Left hindlimb (tissue), 1 donor: Measurements from ENCODE around the gene FAM89B.

Source experiments
- DNase-seq: peaks from one replicate; pipeline ENCODE4 v3.0.0-alpha.2; 2018

FAM89B gene

DNA sequence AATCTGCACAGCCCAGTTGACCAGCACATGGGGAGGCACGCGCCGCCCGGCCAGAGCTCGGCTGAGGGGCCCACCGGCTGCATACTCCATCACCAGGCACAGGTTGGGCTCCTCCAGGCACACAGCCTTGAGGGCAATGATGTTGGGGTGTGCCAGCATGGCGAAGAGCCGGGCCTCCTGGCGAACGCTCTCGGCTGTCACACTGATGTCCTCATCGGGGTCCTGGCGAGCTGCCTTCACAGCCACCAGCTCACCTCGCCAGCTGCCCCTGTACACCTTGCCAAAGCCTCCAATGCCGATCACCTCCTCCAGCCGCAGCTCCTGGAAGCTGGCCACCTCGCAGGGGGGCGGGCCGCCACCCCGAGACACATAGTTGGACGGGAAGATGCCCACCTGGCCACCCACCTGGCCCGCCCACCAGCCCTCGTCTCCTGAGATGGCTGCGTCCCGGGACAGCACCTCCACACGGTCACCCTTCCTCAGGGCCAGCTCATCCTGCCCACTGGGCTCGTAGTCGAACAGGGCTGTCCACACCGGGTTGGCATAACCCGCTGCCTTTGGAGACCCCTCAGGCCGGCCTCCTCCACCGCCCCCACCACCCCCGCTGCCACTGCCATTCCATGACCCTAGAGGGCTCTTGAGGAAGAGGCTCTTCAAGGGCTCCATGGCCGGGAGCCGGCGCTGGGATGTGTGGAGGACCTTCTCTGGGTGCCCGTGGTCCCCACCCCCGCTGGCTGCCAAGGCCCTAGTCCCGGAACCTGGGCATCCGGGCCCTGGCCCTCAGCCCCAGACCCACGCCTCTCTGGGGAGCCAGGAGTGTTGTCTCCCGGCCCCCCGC lies 41.0 kb downstream of the FAM89B start:
- no peak for DNase-seq

DNA sequence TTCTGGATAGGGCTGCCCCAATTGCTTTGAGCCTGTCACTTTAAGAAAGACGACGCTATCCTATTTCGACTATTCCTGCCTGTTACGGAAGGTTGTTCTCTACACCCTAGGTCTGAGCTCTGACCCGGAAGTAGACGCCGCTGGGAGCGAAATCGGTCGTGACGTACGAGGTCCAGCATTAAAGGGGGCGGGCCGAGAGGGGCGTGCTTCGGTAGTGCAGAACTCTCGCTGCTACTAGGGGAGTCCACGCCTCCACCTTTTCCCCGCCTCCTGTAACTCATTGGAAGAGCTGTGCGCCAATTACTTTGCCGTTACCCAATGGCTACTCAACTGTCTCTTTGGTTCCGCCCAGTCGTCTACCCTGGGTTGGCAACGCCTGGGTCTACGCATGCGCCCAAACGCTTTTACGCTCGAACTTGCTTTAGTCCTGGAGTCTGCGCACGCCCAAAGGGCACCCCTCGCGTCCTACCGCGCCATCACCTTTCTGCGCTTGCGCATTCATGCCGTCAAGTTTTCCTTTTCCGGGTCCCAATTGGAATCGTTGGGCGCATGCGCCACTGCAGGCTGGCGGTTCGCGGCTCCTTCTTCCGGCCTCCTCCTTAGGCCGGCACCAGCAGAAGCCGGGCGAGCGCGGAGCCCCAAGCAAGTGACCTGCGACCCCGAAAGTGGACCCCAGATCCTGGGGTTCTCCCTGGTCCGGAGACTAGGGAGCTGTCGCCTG lies 43.1 kb downstream of the FAM89B start, which contains the start of gene PCNX3:
Gene PCNX3 (plus strand): TSS at position 548 of the 721 bp plus-strand sequence. CDS start 536 bp downstream, outside the sequence.
- peak; percentile 100 for DNase-seq

DNA sequence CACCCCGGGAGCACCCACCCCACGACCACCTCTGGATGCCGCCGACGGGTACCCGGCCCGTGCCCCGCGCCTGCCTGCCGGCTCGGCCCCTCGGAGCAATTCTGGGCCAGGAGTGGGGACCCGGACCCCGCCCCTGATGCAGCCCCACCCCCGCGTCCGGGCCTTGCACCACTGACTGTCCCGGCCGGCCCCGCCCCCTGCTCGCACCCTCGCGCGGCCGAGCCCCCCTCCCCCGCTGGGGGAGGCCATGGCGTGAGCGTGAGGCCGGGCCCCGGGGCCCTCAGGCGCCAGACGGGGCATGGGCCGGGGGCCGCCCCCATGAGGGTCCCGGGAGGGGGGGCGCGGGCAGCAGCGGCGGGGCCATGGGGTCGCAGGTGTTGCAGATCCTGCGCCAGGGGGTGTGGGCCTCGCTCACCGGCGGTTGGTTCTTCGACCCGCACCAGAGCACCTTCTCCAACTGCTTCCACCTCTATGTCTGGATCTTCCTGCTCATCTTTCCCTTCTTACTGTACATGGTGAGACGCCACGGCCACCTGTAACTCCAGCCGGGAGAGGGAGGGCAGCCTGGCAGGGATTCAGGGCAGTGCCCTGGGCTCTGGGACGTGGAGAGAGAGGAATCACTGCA lies 43.7 kb downstream of the FAM89B start:
- no peak for DNase-seq

DNA sequence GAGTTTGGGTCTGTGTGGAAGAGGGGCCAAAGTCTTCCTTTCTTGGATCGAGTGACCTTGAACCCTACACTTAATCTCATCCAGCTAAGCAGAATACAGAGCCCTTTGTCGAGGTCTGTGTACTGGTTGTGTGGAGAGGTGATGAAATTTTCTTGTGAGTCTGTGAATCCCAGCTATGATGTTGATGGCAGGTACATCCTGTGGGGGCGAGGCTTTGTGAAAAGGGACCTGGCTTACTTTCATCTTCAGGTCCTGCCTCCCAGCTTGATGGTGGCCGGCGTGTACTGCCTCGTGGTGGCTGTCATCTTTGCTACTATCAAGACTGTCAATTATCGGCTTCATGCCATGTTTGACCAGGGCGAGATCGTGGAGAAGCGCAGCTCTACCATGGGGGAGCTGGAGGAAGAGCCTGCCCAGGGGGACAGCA lies 44.2 kb downstream of the FAM89B start:
- DNase-seq: no peak

DNA sequence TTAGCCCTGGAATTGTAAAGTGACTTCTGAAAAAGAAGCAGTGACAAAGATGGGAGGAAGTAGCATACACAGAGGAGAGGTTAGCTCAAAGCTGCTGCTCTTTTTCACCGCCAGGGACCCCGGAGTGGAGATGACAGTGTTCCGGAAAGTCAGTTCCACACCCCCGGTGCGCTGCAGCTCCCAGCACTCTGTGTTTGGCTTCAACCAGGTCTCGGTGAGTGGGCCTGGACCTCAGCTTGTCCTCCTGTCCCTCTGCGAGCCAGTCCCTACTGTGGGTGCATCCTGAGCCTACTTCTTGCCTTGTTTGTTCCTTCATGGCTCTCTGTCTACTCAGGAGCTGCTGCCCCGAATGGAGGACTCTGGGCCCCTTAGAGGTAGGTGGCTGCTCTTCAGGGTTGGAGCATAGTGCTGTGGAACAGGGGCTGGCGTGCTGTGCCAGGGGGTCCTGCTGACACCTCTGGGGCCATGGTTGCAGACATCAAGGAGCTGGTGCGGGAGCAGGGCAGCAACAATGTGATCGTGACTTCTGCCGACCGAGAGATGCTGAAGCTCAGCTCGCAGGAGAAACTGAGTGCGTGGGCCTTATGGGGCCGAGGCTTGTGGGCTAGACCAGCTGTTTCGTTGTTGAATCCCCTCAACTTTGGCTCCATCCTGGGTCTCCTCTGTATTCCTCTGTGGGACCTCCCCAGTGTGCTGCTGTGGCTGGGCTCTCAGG lies 45.0 kb downstream of the FAM89B start:
- DNase-seq: no peak

DNA sequence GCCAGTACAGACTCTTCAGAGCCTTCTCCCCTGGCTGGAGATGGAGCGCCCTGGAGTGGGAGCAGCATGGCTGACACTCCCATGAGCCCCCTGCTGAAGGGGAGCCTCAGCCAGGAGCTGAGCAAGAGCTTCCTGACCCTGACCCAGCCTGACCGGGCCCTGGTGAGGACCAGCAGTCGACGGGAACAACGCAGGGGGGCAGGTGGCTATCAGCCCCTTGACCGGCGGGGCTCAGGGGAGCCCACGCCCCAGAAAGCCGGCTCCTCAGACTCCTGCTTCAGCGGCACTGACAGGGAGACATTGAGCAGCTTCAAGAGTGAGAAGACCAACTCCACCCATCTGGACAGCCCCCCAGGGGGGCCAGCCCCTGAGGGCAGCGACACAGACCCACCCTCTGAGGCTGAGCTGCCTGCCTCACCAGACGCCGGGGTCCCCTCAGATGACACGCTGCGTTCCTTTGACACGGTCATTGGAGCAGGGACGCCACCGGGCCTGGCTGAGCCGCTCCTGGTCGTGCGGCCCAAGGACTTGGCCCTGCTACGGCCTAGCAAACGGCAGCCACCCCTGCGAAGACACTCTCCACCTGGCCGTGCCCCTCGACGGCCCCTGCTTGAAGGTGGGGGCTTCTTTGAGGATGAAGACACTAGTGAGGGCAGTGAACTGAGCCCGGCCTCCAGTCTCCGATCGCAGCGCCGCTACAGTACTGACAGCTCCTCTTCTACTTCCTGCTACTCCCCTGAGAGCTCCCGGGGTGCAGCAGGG lies 45.8 kb downstream of the FAM89B start:
- DNase-seq: no peak

DNA sequence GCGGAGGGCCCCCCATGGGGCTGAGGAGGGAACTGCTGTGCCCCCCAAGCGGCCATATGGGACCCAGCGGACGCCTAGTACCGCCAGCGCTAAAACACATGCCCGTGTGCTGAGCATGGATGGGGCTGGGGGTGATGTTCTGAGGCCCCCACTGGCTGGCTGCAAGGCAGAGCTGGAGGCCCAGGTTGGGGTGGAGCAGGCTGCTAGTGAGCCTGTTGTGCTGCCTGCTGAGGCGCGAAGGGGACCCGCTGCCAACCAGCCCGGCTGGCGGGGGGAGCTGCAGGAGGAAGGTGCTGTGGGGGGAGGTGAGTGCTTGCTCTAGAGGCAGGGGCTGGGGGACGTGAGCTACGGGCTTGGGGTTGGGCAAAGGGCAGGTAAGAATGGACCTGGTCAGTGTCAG lies 46.4 kb downstream of the FAM89B start:
- no peak for DNase-seq

DNA sequence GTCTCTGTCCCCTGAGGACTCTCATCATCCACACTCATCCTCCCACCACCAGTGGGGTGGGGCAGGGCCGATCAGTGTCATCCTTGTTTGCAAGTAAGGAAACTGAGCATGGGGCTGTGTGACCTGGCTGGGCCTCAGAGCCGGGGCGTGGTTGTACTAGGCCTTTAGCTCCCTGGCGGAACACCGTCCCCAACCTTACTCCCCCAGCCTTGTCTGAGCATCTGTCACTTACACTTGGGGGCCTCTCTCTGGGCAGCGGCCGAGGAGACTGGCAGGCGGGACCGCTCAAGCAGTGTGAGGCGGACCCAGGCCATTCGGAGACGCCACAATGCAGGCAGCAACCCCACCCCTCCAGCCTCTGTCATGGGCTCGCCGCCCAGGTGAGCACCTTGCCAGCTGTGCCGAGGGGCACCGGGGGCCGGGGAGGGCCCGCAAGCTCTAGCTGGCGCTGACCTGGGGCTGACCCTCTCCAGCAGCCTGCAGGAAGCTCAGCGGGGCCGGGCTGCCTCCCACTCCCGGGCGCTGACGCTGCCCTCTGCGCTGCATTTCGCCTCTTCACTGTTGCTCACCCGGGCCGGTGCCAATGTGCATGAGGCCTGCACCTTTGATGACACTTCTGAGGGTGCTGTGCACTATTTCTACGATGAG lies 47.1 kb downstream of the FAM89B start:
- no peak for DNase-seq

DNA sequence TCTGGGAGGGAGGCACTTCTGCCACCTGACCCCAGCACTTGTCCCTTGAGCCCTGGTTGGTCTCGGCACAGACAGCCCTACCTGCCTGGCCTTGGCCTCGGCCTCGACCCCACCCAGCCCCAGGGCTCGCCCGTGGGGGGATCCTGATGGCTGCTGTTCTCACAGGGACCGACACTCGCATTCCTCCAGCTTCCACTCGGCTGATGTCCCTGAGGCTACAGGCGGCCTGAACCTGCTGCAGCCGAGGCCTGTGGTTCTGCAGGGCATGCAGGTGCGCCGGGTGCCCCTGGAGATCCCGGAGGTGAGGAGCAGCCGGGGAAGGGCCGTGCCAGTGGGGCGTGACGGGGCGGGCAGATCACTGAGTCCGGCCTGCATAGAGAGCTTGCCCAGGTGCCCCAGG lies 48.3 kb downstream of the FAM89B start:
- no peak for DNase-seq

DNA sequence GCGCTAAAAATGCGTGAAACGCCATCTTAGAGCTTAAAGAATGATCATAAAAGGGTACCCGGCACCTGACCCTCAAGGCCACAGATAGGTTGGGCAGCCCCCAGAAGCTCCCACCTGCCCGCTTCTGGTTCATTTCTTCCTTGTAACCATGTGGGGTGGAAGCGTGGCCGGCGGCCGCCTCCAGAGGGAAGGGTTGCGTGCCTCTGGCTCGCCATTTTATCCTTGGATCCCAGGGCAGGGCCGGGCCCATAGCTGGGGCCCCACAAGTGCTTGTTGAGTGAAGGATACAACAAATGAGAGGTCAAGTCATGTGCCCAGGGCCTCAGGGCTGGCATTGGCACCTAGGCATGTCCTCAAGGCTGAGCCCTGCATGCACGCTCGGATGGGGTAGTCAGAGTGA lies 49.1 kb downstream of the FAM89B start:
- DNase-seq: no peak

DNA sequence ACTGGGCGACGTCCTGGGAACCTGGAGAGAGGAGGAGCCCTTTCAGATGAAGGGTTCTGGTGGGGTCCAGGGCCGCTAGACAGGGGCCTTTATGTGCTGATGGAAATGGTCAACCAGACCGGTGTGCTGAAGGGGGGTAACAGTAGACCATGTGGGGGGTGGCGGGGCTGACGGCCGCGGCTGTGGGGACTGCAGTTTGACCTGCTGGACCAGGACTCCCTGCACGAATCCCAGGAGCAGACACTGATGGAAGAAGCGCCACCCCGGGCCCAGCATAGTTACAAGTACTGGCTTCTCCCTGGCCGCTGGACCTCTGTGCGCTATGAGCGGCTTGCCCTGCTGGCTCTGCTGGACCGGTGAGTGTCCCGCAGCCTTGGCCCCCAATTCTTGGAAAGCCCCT lies 49.7 kb downstream of the FAM89B start:
- no peak for DNase-seq

DNA sequence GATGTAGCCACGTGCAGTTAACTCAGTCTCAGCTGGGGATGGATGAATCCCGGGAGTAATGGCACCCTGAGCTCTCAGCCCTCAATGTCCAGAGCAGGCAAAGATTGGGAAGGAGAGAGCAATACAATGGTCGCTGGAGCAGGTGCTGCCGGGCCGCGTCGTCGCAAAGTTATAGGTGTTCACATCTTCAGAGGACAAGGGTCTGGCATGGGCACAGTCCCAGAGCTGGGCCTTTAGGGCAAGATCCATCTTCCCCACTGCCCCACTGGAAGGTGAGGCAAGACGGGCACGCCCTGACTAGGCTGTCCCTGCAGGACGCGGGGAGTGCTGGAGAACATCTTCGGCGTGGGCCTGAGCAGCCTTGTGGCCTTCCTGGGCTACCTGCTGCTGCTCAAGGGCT lies 50.8 kb downstream of the FAM89B start:
- DNase-seq: no peak
